ENCODE results near the gene IQCE.
"Not testable (repeated sequence)": the region's sequence is repeated elsewhere in the genome, so short reads cannot be mapped to it uniquely, and the experiment has no call there.

Gene IQCE

GRCh38 chr7:2534214-2534613 lies 24.6 kb upstream of the IQCE start:
- DNase-seq = not testable (repeated sequence)

- not testable (repeated sequence) for DNase-seq
These were observed 22.7 kb upstream of the IQCE start for GRCh38 chr7:2535872-2536627.

- DNase-seq = peak; percentile 21
These were observed 20.6 kb upstream of the IQCE start for GRCh38 chr7:2537981-2538851.

DNA sequence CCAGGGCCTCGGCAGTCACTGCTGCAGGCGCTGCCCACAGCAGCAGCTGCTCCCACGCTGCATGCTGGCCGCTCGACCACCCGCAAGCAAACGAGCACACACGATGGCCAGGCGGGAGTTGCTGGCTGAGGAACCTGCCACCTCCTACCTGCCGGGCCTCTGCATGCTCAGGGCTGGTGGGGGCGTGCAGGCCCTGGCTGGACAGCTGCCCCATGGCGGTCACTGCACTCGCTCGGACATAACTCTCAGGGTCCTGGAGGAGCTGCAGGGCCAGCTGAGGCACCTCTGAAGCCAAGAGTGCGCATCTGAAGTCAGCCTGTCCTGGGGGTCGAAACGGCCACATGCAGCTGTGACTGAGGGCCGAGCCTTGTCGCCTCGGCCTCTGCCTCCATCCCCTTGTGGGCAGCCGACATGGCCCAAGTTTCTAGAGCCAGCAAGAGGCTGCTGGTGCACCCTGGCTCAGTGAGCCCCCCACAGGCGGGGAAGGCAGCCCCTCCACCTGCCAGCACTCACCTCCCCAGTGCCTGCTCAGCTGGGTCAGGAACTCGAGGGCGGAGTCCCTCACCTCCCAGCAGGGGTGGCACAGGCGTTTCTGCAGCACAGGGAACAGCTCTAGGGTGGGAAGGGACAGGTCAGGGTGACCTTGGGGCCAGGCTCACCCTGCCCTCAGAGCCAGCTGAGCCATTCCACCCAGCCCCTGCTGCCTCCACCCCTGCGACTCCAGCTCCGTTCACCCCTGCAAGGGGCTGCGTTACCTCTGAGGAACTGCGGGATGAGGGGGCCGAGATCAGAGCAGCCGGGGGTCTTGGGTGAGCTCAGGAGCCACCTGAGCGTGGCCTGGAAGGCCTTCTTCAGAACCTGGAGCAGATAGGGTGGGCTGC lies 19.5 kb upstream of the IQCE start:
- DNase-seq = no peak

- no peak for DNase-seq
These were observed 18.6 kb upstream of the IQCE start for GRCh38 chr7:2540133-2540532.

GRCh38 chr7:2540641-2541051 lies 18.1 kb upstream of the IQCE start:
- DNase-seq = peak; percentile 19

GRCh38 chr7:2541291-2542010 lies 17.3 kb upstream of the IQCE start:
- DNase-seq = no peak

DNA sequence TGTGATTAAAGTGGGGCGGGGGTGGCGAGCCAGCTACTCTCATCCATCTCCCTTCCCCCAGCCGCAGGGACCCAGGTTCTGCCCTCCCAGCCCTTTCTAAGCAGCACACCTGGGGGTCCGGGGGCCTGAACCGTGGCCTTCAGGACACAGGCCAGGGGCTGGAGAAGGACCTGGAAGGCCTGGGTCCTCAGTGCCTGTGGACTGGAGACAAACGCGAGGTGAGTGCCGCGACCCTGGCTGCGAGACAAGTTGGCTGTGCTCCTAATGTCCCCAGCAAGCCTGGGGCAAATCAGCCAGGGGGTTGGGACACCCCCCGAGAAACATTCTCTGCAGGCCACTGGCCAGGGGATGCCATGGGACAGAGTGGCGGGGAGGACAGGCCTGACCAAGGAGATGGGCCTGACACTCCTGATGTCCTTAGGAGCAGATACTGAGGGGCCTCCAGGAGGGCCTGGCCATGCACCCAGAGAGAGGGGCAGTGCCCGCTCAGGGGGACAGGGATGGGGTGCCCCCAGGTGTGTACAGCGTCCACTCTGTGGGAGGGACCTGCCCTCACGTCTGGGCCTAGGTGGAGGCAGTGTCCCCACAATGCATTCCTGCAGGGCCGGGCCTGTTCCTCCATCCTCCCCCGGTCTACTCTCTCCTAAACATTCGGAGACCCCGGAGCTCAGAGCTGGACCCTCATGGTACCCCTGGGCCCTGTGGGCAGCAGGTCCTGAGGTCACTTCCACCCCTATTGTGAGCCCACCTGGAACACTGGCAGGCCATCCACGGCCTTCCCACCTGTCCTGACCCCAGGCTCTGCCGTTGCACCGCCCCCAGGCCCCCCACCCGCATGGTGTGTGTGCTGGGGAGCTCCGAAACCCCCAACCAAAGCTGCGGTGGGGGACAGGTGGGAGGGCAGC lies 16.5 kb upstream of the IQCE start:
- DNase-seq = peak; percentile 18

- peak; percentile 20 for DNase-seq
These were observed 15.6 kb upstream of the IQCE start for GRCh38 chr7:2542916-2543871.

DNA sequence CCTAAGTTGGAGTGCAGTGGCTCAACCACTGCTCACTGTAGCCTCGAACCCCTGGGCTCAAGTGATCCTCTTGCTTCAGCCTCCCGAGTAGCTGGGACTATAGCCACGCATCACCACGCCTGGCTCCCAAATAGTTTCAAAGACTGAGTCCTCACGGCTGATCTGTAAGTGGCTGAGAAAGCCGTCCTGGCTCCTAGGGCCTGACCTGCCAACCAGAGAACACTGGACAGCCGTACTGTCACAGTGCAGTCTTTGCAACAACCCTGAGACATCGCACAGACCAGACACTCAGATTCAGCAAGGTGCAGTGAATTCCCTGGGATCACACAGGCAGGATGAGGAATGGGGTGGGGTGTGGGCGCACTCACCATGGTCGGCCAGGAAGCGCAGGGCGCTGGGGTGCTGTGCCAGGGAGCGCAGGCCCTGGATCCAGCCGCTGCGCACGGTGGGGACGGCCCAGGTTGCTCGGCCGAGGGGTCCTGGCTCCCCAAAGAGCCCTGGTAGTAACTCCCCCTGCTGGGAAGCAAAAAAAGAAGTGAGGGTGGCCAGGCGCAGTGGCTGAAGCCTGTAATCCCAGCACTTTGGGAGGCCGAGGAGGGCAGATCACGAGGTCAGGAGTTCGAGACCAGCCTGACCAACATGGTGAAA lies 14.1 kb upstream of the IQCE start:
- peak; percentile 17 for DNase-seq

DNA sequence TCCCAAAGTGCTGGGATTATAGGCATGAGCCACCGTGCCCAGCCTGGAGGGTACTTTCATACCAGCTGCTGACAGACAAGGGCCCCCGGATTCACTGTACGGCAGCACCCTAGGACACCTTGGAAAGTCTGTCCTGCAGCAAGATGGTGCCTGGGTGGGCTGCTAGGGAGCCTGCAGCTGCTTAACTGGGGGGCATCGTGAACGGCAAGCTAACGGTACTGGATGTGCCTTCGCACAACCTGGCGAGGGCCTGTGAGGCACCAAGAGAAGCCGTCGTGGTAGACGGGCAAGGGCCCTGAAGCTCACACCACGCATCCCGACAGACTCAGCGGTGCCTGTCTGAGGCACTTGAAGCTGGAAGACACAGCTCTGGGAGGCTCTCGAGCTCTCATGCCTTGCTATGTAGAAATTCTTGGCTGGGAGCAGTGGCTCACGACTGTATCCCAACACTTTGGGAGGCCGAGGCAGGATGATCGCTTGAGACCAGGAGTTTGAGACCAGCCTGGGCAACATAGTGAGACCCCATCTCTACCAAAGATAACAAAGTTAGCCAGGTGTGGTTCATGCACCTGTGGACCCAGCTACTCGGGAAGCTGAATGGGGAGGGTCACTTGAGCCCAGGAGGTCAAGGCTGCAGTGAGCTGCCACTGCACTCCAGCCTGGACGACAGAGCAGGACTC lies 12.9 kb upstream of the IQCE start:
- DNase-seq = no peak

- DNase-seq = no peak
These were observed 11.8 kb upstream of the IQCE start for GRCh38 chr7:2546776-2547586.

GRCh38 chr7:2551418-2551817 lies 7.4 kb upstream of the IQCE start:
- DNase-seq = no peak

DNA sequence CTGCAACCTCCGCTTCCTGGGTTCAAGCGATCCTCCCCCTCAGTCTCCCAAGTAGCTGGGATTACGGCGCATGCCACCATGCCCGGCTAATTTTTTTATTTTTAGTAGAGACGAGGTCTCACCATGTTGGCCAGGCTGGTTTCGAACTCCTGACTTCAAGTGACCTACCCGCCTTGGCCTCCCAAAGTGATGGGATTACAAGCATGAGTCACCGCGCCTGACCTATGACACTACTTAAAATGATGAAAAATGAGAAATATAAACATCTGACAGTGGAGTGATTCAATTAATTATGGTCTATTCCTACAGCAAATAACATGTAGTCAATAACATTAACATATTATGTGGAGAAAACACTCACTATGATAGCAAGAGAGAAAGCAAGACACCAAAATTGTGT lies 5.7 kb upstream of the IQCE start:
- no peak for DNase-seq

DNA sequence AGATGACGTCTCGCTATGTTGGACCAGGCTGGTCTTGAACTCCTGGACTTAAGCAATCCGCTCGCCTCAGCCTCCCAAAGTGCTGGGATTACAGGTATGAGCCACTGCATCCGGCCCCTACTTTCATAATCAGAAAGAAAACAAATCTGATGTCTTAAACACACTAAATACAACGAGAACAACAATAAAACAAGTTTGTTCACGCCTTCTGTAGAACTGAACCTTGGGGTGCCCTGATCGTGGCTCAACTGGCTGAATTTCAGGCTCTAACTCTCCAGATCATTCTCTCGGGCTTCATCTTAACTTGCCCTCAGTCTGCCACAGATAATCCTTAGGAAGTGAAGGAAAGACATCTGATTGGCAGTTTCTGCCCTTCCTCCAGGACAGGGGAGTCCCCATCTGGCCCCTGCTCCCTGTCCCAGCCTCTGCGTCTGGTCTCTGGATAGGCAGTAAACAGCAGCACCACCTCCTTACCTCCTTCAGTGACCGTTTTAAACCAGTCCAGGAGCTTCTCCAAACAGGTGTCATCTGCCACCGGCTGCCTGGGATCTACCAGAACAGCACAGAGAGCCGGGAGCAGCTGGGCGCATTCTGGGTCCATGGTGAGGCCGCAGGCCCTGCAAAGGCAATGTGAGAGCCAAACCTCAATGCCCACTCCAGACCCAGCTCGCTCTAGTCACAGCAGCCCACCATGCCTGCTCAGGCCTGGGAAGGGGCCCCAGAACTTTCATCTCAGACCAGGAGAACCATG lies 4.8 kb upstream of the IQCE start:
- DNase-seq = no peak

- no peak for DNase-seq
These were observed 4.1 kb upstream of the IQCE start for GRCh38 chr7:2554661-2555111.

Measured in right hindlimb (tissue), 1 donor.